ENCODE results near the gene DNAJB2.

DNAJB2 gene

GRCh38 chr2:219334076-219334475 lies 54.9 kb downstream of the DNAJB2 start:
- no peak overlapping the region for H3K27ac ChIP-seq
- no peak for TF ChIP-seq CTCF (conservative IDR thresholded peaks at IDR 0.05)

GRCh38 chr2:219335373-219335786 lies 56.2 kb downstream of the DNAJB2 start:
- H3K27ac ChIP-seq: no peak overlapping the region
- TF ChIP-seq CTCF (conservative IDR thresholded peaks at IDR 0.05): no peak

All from VCaP (cell line).